CD4-positive, alpha-beta T cell (primary cell): ENCODE data around the gene DSCAML1. TPM values are rescaled to one million over a fixed set of nuclear protein-coding genes. Genes with fewer than 3 reads are reported as not detected.
A peak's percentile ranks its signal among the peaks of the same experiment; 100 is the strongest.

Source experiments
- ATAC-seq: fragments of 200-7000 bp; cut with Tn5 transposase; one replicate; pipeline ENCODE4 v1.10.0; 2022; ENCODE audit warnings: mild to moderate bottlenecking; ENCODE audit not compliant: poor library complexity
- CTCF ChIA-PET: fragments of 350-600 bp; sonication (Branson Sonifier 250); formaldehyde crosslinking; loops from one replicate; lab custom pipeline; 2021; ENCODE audit warnings: antibody characterized with exemption, inconsistent platforms; lab: Charles Lee
- POLR2A ChIA-PET: fragments of 350-600 bp; sonication (Branson Sonifier 250); formaldehyde crosslinking; loops from one replicate; lab custom pipeline; 2021; ENCODE audit warnings: antibody characterized with exemption, inconsistent platforms; lab: Charles Lee
- DNase-seq, 14 experiments: peaks; one replicate each; pipeline ENCODE4 v3.0.0-alpha.2; 2013 to 2020; ENCODE audit warnings: mixed read lengths in 2 of 14
- H3K27ac ChIP-seq, 2 donors: one replicate each; pipeline versions ENCODE4 v1.5.1 to v1.7.0; 2013; ENCODE audit warnings: low read length in 2 of 2, low read depth in 1 of 2, mild to moderate bottlenecking in 1 of 2
- H3K27me3 ChIP-seq, 2 experiments: 1 replicate in 1 of 2; 2 replicates in 1 of 2; pipeline versions ENCODE4 v1.6.1 to v1.7.0; 2013; ENCODE audit warnings: low read length in 2 of 2, control low read depth in 1 of 2, mild to moderate bottlenecking in 1 of 2, moderate library complexity in 1 of 2; ENCODE audit not compliant: insufficient read depth in 2 of 2, control insufficient read depth in 1 of 2
- H3K36me3 ChIP-seq: one replicate; pipeline ENCODE4 v1.6.1; 2013; ENCODE audit warnings: low read length, control low read depth; ENCODE audit not compliant: insufficient read depth
- H3K4me1 ChIP-seq: one replicate; pipeline ENCODE4 v1.6.1; 2013; ENCODE audit warnings: low read length, control low read depth; ENCODE audit not compliant: insufficient read depth
- H3K4me3 ChIP-seq: one replicate; pipeline ENCODE4 v1.5.1; 2013; ENCODE audit warnings: mild to moderate bottlenecking, low read length, moderate library complexity
- H3K9me3 ChIP-seq, 2 experiments: 1 replicate in 1 of 2; 2 replicates in 1 of 2; pipeline versions ENCODE4 v1.6.1 to v1.7.0; 2013; ENCODE audit warnings: low read length in 2 of 2, mild to moderate bottlenecking in 2 of 2, control low read depth in 1 of 2, moderate library complexity in 1 of 2; ENCODE audit not compliant: control insufficient read depth in 1 of 2, insufficient read depth in 1 of 2
- H3K27ac Mint-ChIP-seq: one replicate; pipeline ENCODE4 v1.8.0; 2020; ENCODE audit warnings: mixed read lengths
- H3K27me3 Mint-ChIP-seq: one replicate; pipeline ENCODE4 v1.8.0; 2021; ENCODE audit warnings: mixed read lengths
- H3K36me3 Mint-ChIP-seq: one replicate; pipeline ENCODE4 v1.8.0; 2021; ENCODE audit warnings: low read depth, mixed read lengths
- H3K4me1 Mint-ChIP-seq: one replicate; pipeline ENCODE4 v1.8.0; 2021; ENCODE audit warnings: low read depth, mixed read lengths
- H3K4me3 Mint-ChIP-seq: one replicate; pipeline ENCODE4 v1.8.0; 2020; ENCODE audit warnings: mild to moderate bottlenecking, mixed read lengths
- H3K9me3 Mint-ChIP-seq: one replicate; pipeline ENCODE4 v1.8.0; 2020; ENCODE audit warnings: mixed read lengths
- intact Hi-C, 2 experiments: fragments of 100-400 bp; cut with DNase I in 1 of 2; cut with micrococcal nuclease in 1 of 2; formaldehyde crosslinking; loops; one replicate each; pipeline versions ENCODE4 v1.15.1 to v1.9.0; 2023 to 2025; cut with DNase I, micrococcal nuclease
- total RNA-seq, 174 experiments: library from RNA in 2 of 174; stranded (reverse) in 2 of 174; gene quantifications; one replicate each; pipeline ENCODE4 v1.2.3 and lab custom pipeline; 2021 to 2026
- TF ChIP-seq, protein P1 (sequence below): fragments of 200-600 bp; IDR thresholded peaks from one replicate; pipeline ENCODE4 v1.8.0; 2022; ENCODE audit warnings: antibody characterized with exemption, mild to moderate bottlenecking

Gene DSCAML1
- total RNA-seq, 2 experiments from 2014 or later = 0.22 to 0.61 TPM

DNA sequence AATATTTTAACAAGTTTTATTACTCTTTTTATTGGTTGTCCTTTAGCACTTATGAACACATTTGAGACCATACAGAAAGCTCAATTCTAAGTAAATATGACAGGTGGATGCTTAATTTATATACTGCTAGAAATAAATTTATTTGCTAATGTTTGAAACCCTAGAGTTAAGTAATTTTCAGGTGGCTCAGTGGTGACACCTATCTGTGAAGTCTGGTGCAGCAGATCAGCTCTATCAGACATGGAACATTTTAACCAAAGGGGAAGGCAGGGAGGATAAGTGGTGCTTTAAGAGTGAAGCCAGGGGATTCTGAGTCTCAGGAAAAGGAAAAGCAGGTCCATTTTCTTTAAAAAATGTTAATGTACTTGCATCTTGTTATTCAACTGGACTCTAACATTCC, 175.8 kb downstream of the DSCAML1 start:
- H3K9me3 ChIP-seq = no peaks in the 10 kb centered on the region
- Mint-ChIP-seq H3K4me1 (no peaks in the 10 kb centered on the region), H3K4me3 (no peak overlapping the region), H3K36me3 (no peaks in the 10 kb centered on the region), H3K27me3 (peaks cover 13% of the 10 kb centered on the region), H3K27ac (no peak overlapping the region), H3K9me3 (peaks cover 4% of the 10 kb centered on the region)
- H3K27me3 ChIP-seq = peaks cover 0 to 2% of the 10 kb centered on the region in 2 experiments
- intact Hi-C loops = no loop called here
- no peaks in the 10 kb centered on the region for H3K4me1 ChIP-seq
- ChIA-PET CTCF (interaction anchor here (1.0 kb wide), 1 partner anchor 11 kb away, joined by 4 read pairs; no protein-coding TSS in a partner anchor), POLR2A (no interaction called here)
- no peak for ATAC-seq
- DNase-seq = no peak
- no peaks in the 10 kb centered on the region for H3K36me3 ChIP-seq
- H3K4me3 ChIP-seq = no peak overlapping the region
- H3K27ac ChIP-seq = no peak overlapping the region
- TF ChIP-seq, protein P1, sequence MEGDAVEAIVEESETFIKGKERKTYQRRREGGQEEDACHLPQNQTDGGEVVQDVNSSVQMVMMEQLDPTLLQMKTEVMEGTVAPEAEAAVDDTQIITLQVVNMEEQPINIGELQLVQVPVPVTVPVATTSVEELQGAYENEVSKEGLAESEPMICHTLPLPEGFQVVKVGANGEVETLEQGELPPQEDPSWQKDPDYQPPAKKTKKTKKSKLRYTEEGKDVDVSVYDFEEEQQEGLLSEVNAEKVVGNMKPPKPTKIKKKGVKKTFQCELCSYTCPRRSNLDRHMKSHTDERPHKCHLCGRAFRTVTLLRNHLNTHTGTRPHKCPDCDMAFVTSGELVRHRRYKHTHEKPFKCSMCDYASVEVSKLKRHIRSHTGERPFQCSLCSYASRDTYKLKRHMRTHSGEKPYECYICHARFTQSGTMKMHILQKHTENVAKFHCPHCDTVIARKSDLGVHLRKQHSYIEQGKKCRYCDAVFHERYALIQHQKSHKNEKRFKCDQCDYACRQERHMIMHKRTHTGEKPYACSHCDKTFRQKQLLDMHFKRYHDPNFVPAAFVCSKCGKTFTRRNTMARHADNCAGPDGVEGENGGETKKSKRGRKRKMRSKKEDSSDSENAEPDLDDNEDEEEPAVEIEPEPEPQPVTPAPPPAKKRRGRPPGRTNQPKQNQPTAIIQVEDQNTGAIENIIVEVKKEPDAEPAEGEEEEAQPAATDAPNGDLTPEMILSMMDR = peak; percentile 19

DNA sequence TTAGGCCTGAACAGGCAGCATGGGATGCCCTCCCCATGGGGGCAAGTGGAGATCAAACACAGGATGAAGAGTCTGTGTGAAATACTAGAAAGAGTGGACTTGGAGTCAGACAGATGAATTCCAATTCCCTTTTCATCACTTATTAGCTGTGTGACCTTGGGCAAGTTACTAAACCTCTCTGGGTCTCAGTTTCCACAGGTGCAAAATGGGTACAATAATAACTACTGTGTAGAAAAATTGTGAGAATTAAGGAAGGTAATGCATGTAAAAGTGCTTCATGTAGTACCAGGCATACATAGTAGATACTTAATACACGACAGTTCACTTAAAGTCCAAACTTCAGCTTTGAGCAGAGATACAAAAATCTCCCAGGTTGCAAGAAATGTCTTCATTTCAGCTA, 176.4 kb downstream of the DSCAML1 start:
- Histone ChIP-seq H3K9me3 (no peaks in the 10 kb centered on the region), H3K27me3 (peaks cover 0 to 5% of the 10 kb centered on the region in 2 experiments), H3K4me3 (no peak overlapping the region), H3K4me1 (no peaks in the 10 kb centered on the region), H3K36me3 (no peaks in the 10 kb centered on the region), H3K27ac (no peak overlapping the region)
- Mint-ChIP-seq H3K27me3 (peaks cover 16% of the 10 kb centered on the region), H3K27ac (no peak overlapping the region), H3K9me3 (peaks cover 4% of the 10 kb centered on the region), H3K4me1 (no peaks in the 10 kb centered on the region), H3K36me3 (no peaks in the 10 kb centered on the region), H3K4me3 (no peak overlapping the region)
- intact Hi-C loops = no loop called here
- DNase-seq (no peak), ATAC-seq (no peak)
- TF ChIP-seq, protein P1 = no peak
- ChIA-PET CTCF (interaction anchor here (1.0 kb wide), 1 partner anchor 11 kb away, joined by 4 read pairs; no protein-coding TSS in a partner anchor), POLR2A (no interaction called here)

DNA sequence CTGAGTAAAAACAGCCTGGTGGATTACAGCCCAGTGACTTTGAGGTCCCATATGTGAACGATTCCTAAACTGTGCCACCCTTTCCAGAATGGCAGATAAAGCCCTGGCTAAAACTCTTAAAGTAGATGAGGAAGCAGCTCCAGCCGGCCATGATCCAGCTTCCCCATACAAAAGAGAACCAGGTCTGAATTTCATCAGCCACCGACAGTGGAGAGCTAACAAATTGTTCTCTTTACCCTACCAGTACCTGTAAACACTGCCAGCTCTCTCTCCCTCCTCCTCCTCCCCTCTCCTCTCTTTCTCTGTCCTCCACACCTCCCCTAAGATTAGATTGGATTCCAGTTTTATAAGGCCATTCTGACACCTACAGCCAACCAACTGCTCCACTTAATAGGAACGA, 176.9 kb downstream of the DSCAML1 start:
- Histone ChIP-seq H3K27me3 (peaks cover 0 to 5% of the 10 kb centered on the region in 2 experiments), H3K36me3 (no peaks in the 10 kb centered on the region), H3K27ac (no peak overlapping the region), H3K9me3 (no peaks in the 10 kb centered on the region), H3K4me3 (no peak overlapping the region), H3K4me1 (no peaks in the 10 kb centered on the region)
- POLR2A ChIA-PET = no interaction called here
- H3K4me1 Mint-ChIP-seq = no peaks in the 10 kb centered on the region
- H3K9me3 Mint-ChIP-seq = peaks cover 4% of the 10 kb centered on the region
- H3K27me3 Mint-ChIP-seq = peaks cover 16% of the 10 kb centered on the region
- CTCF ChIA-PET = no interaction called here
- DNase-seq (no peak), ATAC-seq (no peak)
- intact Hi-C loops = no loop called here
- H3K36me3 Mint-ChIP-seq = no peaks in the 10 kb centered on the region
- H3K27ac Mint-ChIP-seq = no peak overlapping the region
- H3K4me3 Mint-ChIP-seq = no peak overlapping the region
- TF ChIP-seq, protein P1 = no peak
